ENCODE measurements around the gene MIB1. TPM values are rescaled to one million over a fixed set of nuclear protein-coding genes. Genes with fewer than 3 reads are reported as not detected.

MIB1 gene
- total RNA-seq, 2 donors from 2014 or later, result 30.0 to 34.7 TPM

- Histone ChIP-seq H3K36me3 (no peaks in the 10 kb centered on the region), H3K27ac (no peak overlapping the region), H3K4me3 (no peak overlapping the region), H3K9me3 (no peaks in the 10 kb centered on the region), H3K27me3 (replicated peaks; ENCODE audit: insufficient read depth) (no peaks in the 10 kb centered on the region), H3K4me1 (replicated peaks) (no peaks in the 10 kb centered on the region)
- TF ChIP-seq CTCF (IDR thresholded peaks at IDR 0.05) (no peak), POLR2A (IDR thresholded peaks at IDR 0.05) (no peak), POLR2AphosphoS5 (IDR thresholded peaks at IDR 0.05) (no peak)
- WGBS, result 69% methylated on average over 6 of the region's 6 CpGs
- intact Hi-C loops (cut with DNase I), result loop anchor here (5.0 to 10.0 kb wide), 2 partner anchors 37 to 239 kb away; partner anchors contain the start of gene SNRPD1
- DNase-seq (ENCODE audit: low spot score), result no peak
Observed at GRCh38 chr18:21853775-21854552, 113.4 kb downstream of the MIB1 start.

GRCh38 chr18:21855432-21855831 is 114.8 kb downstream of the MIB1 start:
- TF ChIP-seq POLR2A (IDR thresholded peaks at IDR 0.05), result no peak
- no peaks in the 10 kb centered on the region for H3K36me3 ChIP-seq
- H3K27ac ChIP-seq, result no peak overlapping the region
- no peak overlapping the region for H3K4me3 ChIP-seq
- H3K9me3 ChIP-seq, result no peaks in the 10 kb centered on the region
- no peak for DNase-seq (ENCODE audit: low spot score)
- H3K4me1 ChIP-seq (replicated peaks), result no peaks in the 10 kb centered on the region
- intact Hi-C loops (cut with DNase I), result loop anchor here (10.0 kb wide), 1 partner anchor 241 kb away; the partner anchor contains the start of gene SNRPD1
- 98% methylated on average over 3 of the region's 3 CpGs for WGBS
- H3K27me3 ChIP-seq (replicated peaks; ENCODE audit: insufficient read depth), result no peaks in the 10 kb centered on the region

DNA sequence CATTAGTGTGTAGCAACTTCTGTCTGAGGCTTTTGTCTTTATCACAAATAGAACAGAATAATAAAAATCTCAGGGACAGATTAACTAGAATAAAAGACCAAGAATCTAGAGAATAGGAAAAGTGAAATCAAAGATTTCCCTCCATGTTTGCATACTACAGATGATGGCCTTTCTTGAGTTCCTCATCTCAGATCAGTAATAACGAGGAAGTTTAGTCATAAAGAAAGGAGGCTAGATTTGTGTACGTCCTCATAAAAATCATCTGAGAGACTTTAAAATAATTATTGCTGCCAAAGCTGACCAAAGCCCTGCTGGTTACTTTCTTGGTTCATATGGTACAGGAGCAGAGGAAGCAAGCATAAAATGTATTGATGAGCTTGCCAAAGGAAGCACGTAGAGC is 117.3 kb downstream of the MIB1 start:
- intact Hi-C loops (cut with DNase I), result loop anchor here (10.0 kb wide), 1 partner anchor 243 kb away; the partner anchor contains the start of gene SNRPD1
- TF ChIP-seq POLR2AphosphoS5 (IDR thresholded peaks at IDR 0.05) (no peak), POLR2A (IDR thresholded peaks at IDR 0.05) (no peak), CTCF (IDR thresholded peaks at IDR 0.05) (no peak)
- DNase-seq (ENCODE audit: low spot score), result no peak
- no peaks in the 10 kb centered on the region for H3K36me3 ChIP-seq
- no peaks in the 10 kb centered on the region for H3K27me3 ChIP-seq (replicated peaks; ENCODE audit: insufficient read depth)
- H3K9me3 ChIP-seq, result no peaks in the 10 kb centered on the region
- H3K4me1 ChIP-seq (replicated peaks), result no peaks in the 10 kb centered on the region
- no peak overlapping the region for H3K27ac ChIP-seq
- 51% methylated on average over 3 of the region's 3 CpGs for WGBS
- H3K4me3 ChIP-seq, result no peak overlapping the region

DNA sequence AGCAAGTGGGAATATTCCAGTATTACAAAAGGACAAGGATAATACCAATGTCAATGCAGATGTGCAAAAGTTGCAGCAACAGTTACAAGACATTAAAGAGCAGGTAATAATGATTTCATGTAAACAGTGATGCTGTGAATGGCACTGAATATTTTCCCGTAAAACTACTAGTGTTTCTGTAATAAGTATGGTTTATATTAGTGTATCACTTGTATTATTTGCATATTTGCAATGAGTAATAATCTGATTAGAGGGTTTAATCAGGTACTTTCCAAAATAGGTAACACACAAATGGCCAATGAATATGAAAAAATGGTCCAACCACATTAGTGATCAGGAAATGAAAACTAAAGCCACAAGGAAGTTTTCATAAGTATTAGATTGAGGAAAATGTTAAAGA is 118.0 kb downstream of the MIB1 start:
- no peak for TF ChIP-seq CTCF (IDR thresholded peaks at IDR 0.05)
- TF ChIP-seq POLR2A (IDR thresholded peaks at IDR 0.05), result no peak
- TF ChIP-seq POLR2AphosphoS5 (IDR thresholded peaks at IDR 0.05), result no peak
- Histone ChIP-seq H3K27ac (no peak overlapping the region), H3K4me1 (replicated peaks) (no peaks in the 10 kb centered on the region), H3K9me3 (no peaks in the 10 kb centered on the region), H3K36me3 (no peaks in the 10 kb centered on the region), H3K4me3 (no peak overlapping the region), H3K27me3 (replicated peaks; ENCODE audit: insufficient read depth) (no peaks in the 10 kb centered on the region)
- 79% methylated on average over 1 of the region's 1 CpG for WGBS
- intact Hi-C loops (cut with DNase I), result loop anchor here (10.0 kb wide), 1 partner anchor 244 kb away; the partner anchor contains the start of gene SNRPD1
- no peak for DNase-seq (ENCODE audit: low spot score)

- 88% methylated on average over 5 of the region's 5 CpGs for WGBS
- Histone ChIP-seq H3K27me3 (replicated peaks; ENCODE audit: insufficient read depth) (no peaks in the 10 kb centered on the region), H3K4me3 (no peak overlapping the region), H3K36me3 (no peaks in the 10 kb centered on the region), H3K9me3 (no peaks in the 10 kb centered on the region), H3K4me1 (replicated peaks) (no peaks in the 10 kb centered on the region), H3K27ac (no peak overlapping the region)
- intact Hi-C loops (cut with DNase I), result no loop called here
- DNase-seq (ENCODE audit: low spot score), result no peak
- no peak for TF ChIP-seq CTCF (IDR thresholded peaks at IDR 0.05)
- TF ChIP-seq POLR2A (IDR thresholded peaks at IDR 0.05), result no peak
- TF ChIP-seq POLR2AphosphoS5 (IDR thresholded peaks at IDR 0.05), result no peak
Observed at GRCh38 chr18:21864386-21864785, 123.8 kb downstream of the MIB1 start.
